Right lobe of liver (tissue), 4 donors: ENCODE measurements around the gene TRO.

ENCODE experiments used
- CTCF ChIP-seq, 4 donors: fragments of 200-600 bp in 3 of 4; fragments of 450-650 bp in 1 of 4; IDR thresholded peaks; one replicate each; pipeline versions ENCODE4 v1.5.1 to v1.8.0; 2016 to 2022; ENCODE audit warnings: antibody characterized with exemption in 4 of 4, mild to moderate bottlenecking in 2 of 4
- POLR2A ChIP-seq: fragments of 450-650 bp; IDR thresholded peaks from one replicate; pipeline ENCODE4 v1.6.1; 2017; ENCODE audit warnings: antibody characterized with exemption, mild to moderate bottlenecking
- donor health status: DM: no; HTN: no; CAD: no.
- donor health status: DM: no; HTN: no; CAD: no.
- donor health status: DM: no; HTN: yes; CAD: no.

GRCh38 chrX:54945224-54945623 lies 24.6 kb downstream of the TRO start:
- TF ChIP-seq CTCF (IDR thresholded peaks at IDR 0.05) (no peak), POLR2A (no peak)
